GM23248 (cell line): ENCODE measurements around the gene DIAPH3. TPM values are rescaled to one million over a fixed set of nuclear protein-coding genes. Genes with fewer than 3 reads are reported as not detected.
A peak's percentile ranks its signal among the peaks of the same experiment; 100 is the strongest.

ENCODE experiments used
- DNase-seq: peaks from one replicate; pipeline ENCODE4 v3.0.0-alpha.2; 2015
- H2AFZ ChIP-seq: fragments of 200-600 bp; sonication (generic); 2 replicates; pipeline ENCODE4 v1.6.1; 2016; ENCODE audit warnings: antibody characterized with exemption
- H3F3A ChIP-seq: fragments of 200-600 bp; sonication (generic); 2 replicates; pipeline ENCODE4 v1.6.1; 2016; ENCODE audit warnings: mild to moderate bottlenecking, antibody characterized with exemption, mixed run types; ENCODE audit not compliant: insufficient read depth
- H3K27ac ChIP-seq: fragments of 200-600 bp; sonication (generic); 2 replicates; pipeline ENCODE4 v1.5.1; 2016; ENCODE audit warnings: mild to moderate bottlenecking
- H3K27me3 ChIP-seq: fragments of 200-600 bp; sonication (generic); replicated peaks from 2 replicates; pipeline ENCODE4 v1.6.1; 2016; ENCODE audit warnings: mild to moderate bottlenecking; ENCODE audit not compliant: insufficient read depth
- H3K36me3 ChIP-seq: fragments of 200-600 bp; sonication (generic); 2 replicates; pipeline ENCODE4 v1.6.1; 2016; ENCODE audit warnings: low read depth, mild to moderate bottlenecking
- H3K4me1 ChIP-seq: fragments of 200-600 bp; sonication (generic); 2 replicates; pipeline ENCODE4 v1.6.1; 2016; ENCODE audit warnings: mild to moderate bottlenecking; ENCODE audit not compliant: insufficient read depth
- H3K4me2 ChIP-seq: fragments of 200-600 bp; sonication (generic); one replicate; pipeline ENCODE4 v1.6.1; 2016; ENCODE audit warnings: mild to moderate bottlenecking; ENCODE audit not compliant: unreplicated experiment
- H3K4me3 ChIP-seq: fragments of 200-600 bp; sonication (generic); 2 replicates; pipeline ENCODE4 v1.5.1; 2016; ENCODE audit warnings: mild to moderate bottlenecking
- H3K79me2 ChIP-seq: fragments of 200-600 bp; sonication (generic); 2 replicates; pipeline ENCODE4 v1.6.1; 2016; ENCODE audit warnings: mild to moderate bottlenecking; ENCODE audit not compliant: insufficient read depth
- H3K9ac ChIP-seq: fragments of 200-600 bp; sonication (generic); 2 replicates; pipeline ENCODE4 v1.6.1; 2016; ENCODE audit warnings: mild to moderate bottlenecking
- H3K9me2 ChIP-seq: fragments of 200-600 bp; sonication (generic); 2 replicates; pipeline ENCODE4 v1.6.1; 2016; ENCODE audit warnings: mixed run types, mild to moderate bottlenecking, moderate library complexity; ENCODE audit not compliant: insufficient read depth
- H3K9me3 ChIP-seq: fragments of 200-600 bp; sonication (generic); one replicate; pipeline ENCODE4 v1.6.1; 2017; ENCODE audit warnings: low read depth
- H4K20me1 ChIP-seq: fragments of 200-600 bp; sonication (generic); 2 replicates; pipeline ENCODE4 v1.6.0; 2016; ENCODE audit not compliant: insufficient read depth
- EZH2 ChIP-seq: fragments of 200-600 bp; sonication (generic); IDR thresholded peaks from 2 replicates; pipeline ENCODE4 v1.6.1; 2018; ENCODE audit warnings: antibody characterized with exemption, mild to moderate bottlenecking; ENCODE audit not compliant: insufficient read depth, poor library complexity, severe bottlenecking
- EZH2phosphoT487 ChIP-seq: fragments of 200-600 bp; sonication (generic); IDR thresholded peaks from 2 replicates; pipeline ENCODE4 v1.6.1; 2018; ENCODE audit warnings: antibody characterized with exemption, moderate library complexity, mild to moderate bottlenecking, low read depth; ENCODE audit not compliant: insufficient read depth
- WGBS, 2 experiments: methylation state at CpG; one replicate each; pipeline ENCODE4 v1.1.6; 2015 to 2017; ENCODE audit warnings: low lambda C conversion rate in 2 of 2, low coverage in 1 of 2; ENCODE audit errors: missing lambda C conversion rate in 2 of 2; 5-methylcytosine and 5-hydroxymethylcytosine counted together
- in situ Hi-C: fragments of 300-500 bp; cut with MboI; formaldehyde crosslinking; loops from 2 replicates; pipeline ENCODE4 v1.15.0; 2020
- polyA plus RNA-seq: library from polyadenylated mRNA; unstranded; fragments of >200 nt; fragmentation: Nextera tagmentation; extraction: Ambion mirVana; gene quantifications from 2 replicates; pipeline ENCODE4 v1.2.1, GENCODE V29; 2016
- total RNA-seq: library from RNA; depleted of rRNA; stranded (reverse); fragments of >200 nt; shearing (Covaris generic); gene quantifications from 2 replicates; pipeline ENCODE4 v1.2.3, GENCODE V29; 2014

Gene DIAPH3
- total and polyA plus RNA-seq, 2 experiments from 2014 or later, result 12.1 to 18.1 TPM

DNA sequence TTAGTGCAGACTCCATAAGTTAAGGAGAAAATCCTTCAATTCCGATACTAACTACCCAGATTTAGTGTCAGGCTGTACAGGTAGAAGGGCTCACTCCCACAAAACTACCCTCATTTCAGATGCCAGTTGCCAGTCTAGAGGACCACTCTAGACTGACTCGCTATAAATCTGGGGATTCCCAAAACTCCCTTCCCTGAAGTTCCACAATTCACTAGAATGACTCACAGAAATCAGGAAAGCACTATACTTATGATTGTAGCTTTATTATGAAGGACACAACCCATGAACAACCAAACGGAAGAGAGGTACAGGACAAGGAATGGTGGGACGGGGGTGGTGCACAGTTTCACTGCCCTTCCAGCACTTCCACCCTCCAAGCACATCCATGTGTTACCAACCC lies 321.2 kb downstream of the DIAPH3 start:
- H3K36me3 ChIP-seq, result no peaks in the 10 kb centered on the region
- no peaks in the 10 kb centered on the region for H3K9me2 ChIP-seq
- H3K27me3 ChIP-seq, result no peaks in the 10 kb centered on the region
- H3K4me2 ChIP-seq, result no peak overlapping the region
- H3K9me3 ChIP-seq, result no peaks in the 10 kb centered on the region
- no peak overlapping the region for H2AFZ ChIP-seq
- no peaks in the 10 kb centered on the region for H3F3A ChIP-seq
- H3K4me1 ChIP-seq, result no peaks in the 10 kb centered on the region
- in situ Hi-C loops, result no loop called here
- H3K79me2 ChIP-seq, result no peaks in the 10 kb centered on the region
- 92 to 100% methylated on average over 4 of the region's 4 CpGs for WGBS, 2 experiments
- no peak overlapping the region for H3K9ac ChIP-seq
- H4K20me1 ChIP-seq, result no peaks in the 10 kb centered on the region
- no peak overlapping the region for H3K27ac ChIP-seq
- no peak for DNase-seq
- H3K4me3 ChIP-seq, result no peak overlapping the region
- TF ChIP-seq EZH2phosphoT487, result no peak
- no peak for TF ChIP-seq EZH2

- in situ Hi-C loops, result no loop called here
- no peaks in the 10 kb centered on the region for H3K27me3 ChIP-seq
- no peaks in the 10 kb centered on the region for H3K9me3 ChIP-seq
- 69 to 79% methylated on average over 2 of the region's 2 CpGs for WGBS, 2 experiments
- DNase-seq, result no peak
- no peaks in the 10 kb centered on the region for H3K79me2 ChIP-seq
- no peaks in the 10 kb centered on the region for H3K36me3 ChIP-seq
- H3K27ac ChIP-seq, result no peak overlapping the region
- H3K4me2 ChIP-seq, result no peak overlapping the region
- H3K9ac ChIP-seq, result no peak overlapping the region
- peaks cover 13% of the 10 kb centered on the region for H3K4me1 ChIP-seq
- no peaks in the 10 kb centered on the region for H3K9me2 ChIP-seq
- no peak overlapping the region for H3K4me3 ChIP-seq
- H4K20me1 ChIP-seq, result no peaks in the 10 kb centered on the region
- 0 out of 2 replicates have a peak, but pooled peaks cover 8% of the 10 kb centered on the region for H3F3A ChIP-seq
- H2AFZ ChIP-seq, result no peak overlapping the region
- no peak for TF ChIP-seq EZH2phosphoT487
- TF ChIP-seq EZH2, result no peak
Measured at GRCh38 chr13:59839186-59839585, 324.5 kb downstream of the DIAPH3 start.

- Histone ChIP-seq H3K4me1 (peaks cover 13% of the 10 kb centered on the region), H3K9me3 (no peaks in the 10 kb centered on the region), H3K36me3 (no peaks in the 10 kb centered on the region), H3K27me3 (no peaks in the 10 kb centered on the region), H3K9me2 (no peaks in the 10 kb centered on the region), H4K20me1 (no peaks in the 10 kb centered on the region), H3F3A (0 out of 2 replicates have a peak, but pooled peaks cover 8% of the 10 kb centered on the region), H2AFZ (no peak overlapping the region), H3K27ac (no peak overlapping the region), H3K9ac (no peak overlapping the region), H3K79me2 (no peaks in the 10 kb centered on the region), H3K4me2 (no peak overlapping the region), H3K4me3 (no peak overlapping the region)
- TF ChIP-seq EZH2phosphoT487, result no peak
- TF ChIP-seq EZH2, result no peak
- in situ Hi-C loops, result no loop called here
- no peak for DNase-seq
- WGBS, 2 experiments, result 75% methylated on average over 3 of the region's 3 CpGs
Measured at GRCh38 chr13:59837101-59837500, 326.6 kb downstream of the DIAPH3 start.

- Histone ChIP-seq H3K4me2 (no peak overlapping the region), H3F3A (0 out of 2 replicates have a peak, but pooled peaks cover 8% of the 10 kb centered on the region), H3K9me3 (no peaks in the 10 kb centered on the region), H3K4me3 (no peak overlapping the region), H3K79me2 (no peaks in the 10 kb centered on the region), H3K9me2 (no peaks in the 10 kb centered on the region), H3K36me3 (no peaks in the 10 kb centered on the region), H2AFZ (no peak overlapping the region), H3K27me3 (no peaks in the 10 kb centered on the region), H3K4me1 (peaks cover 13% of the 10 kb centered on the region), H4K20me1 (no peaks in the 10 kb centered on the region), H3K9ac (no peak overlapping the region), H3K27ac (no peak overlapping the region)
- TF ChIP-seq EZH2phosphoT487 (no peak), EZH2 (no peak)
- in situ Hi-C loops, result no loop called here
- no peak for DNase-seq
- WGBS, 2 experiments, result 82 to 87% methylated on average over 2 of the region's 2 CpGs
Measured at GRCh38 chr13:59835569-59835968, 328.2 kb downstream of the DIAPH3 start.

DNA sequence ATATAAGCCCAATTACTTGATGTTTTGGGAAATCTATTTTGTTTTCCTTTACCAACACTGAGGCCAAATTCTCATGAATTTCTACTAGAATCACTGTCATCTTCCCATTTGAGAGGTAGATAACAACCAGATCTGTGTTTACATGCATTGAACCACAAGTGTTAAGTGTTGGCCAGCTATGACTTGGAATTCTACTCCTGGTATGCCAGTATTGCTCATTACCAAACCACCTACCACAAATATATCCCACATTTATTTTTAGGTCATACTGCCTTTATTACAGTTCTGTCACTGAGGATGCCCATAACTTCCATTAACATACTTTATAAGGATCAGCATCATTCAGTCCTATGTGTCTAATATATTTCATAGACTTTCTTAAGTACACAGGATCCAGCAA lies 328.9 kb downstream of the DIAPH3 start:
- Histone ChIP-seq H3K4me2 (no peak overlapping the region), H3K9me3 (no peaks in the 10 kb centered on the region), H3K4me3 (no peak overlapping the region), H3K27ac (no peak overlapping the region), H3F3A (0 out of 2 replicates have a peak, but pooled peaks cover 8% of the 10 kb centered on the region), H3K9me2 (peaks cover under 1% of the 10 kb centered on the region; the same call in 1 of the 2 replicates), H3K4me1 (peaks cover 13% of the 10 kb centered on the region), H2AFZ (no peak overlapping the region), H3K27me3 (no peaks in the 10 kb centered on the region), H3K79me2 (no peaks in the 10 kb centered on the region), H3K36me3 (no peaks in the 10 kb centered on the region), H4K20me1 (no peaks in the 10 kb centered on the region), H3K9ac (no peak overlapping the region)
- TF ChIP-seq EZH2 (no peak), EZH2phosphoT487 (0 out of 2 replicates have a peak, but pooled peaks have one; percentile 69)
- in situ Hi-C loops, result no loop called here
- peak; percentile 41 for DNase-seq
